Calu3 (cell line): Measurements from ENCODE around the gene HHAT. TPM values are rescaled to one million over a fixed set of nuclear protein-coding genes. Genes with fewer than 3 reads are reported as not detected.

Source experiments
- BruUV-seq: library from RNA; stranded (reverse); fragments of 400-500 nt; replicated peaks from 2 replicates; lab custom pipeline; 2021; lab: Mats Ljungman, UMichigan
- CTCF ChIA-PET: fragments of 300-600 bp; sonication (Branson Sonifier 250); formaldehyde crosslinking; loops from one replicate; lab custom pipeline; 2022; ENCODE audit warnings: antibody characterized with exemption; lab: Charles Lee
- DNase-seq: peaks from one replicate; pipeline ENCODE4 v3.0.0; 2022
- H3K27ac Mint-ChIP-seq: one replicate; pipeline ENCODE4 v1.8.0; 2022; ENCODE audit warnings: mixed read lengths; ENCODE audit not compliant: unreplicated experiment
- H3K27me3 Mint-ChIP-seq: one replicate; pipeline ENCODE4 v1.8.0; 2022; ENCODE audit warnings: mixed read lengths; ENCODE audit not compliant: unreplicated experiment
- H3K36me3 Mint-ChIP-seq: one replicate; pipeline ENCODE4 v1.8.0; 2022; ENCODE audit warnings: mild to moderate bottlenecking, moderate library complexity, mixed read lengths; ENCODE audit not compliant: insufficient read depth, unreplicated experiment
- H3K4me1 Mint-ChIP-seq: one replicate; pipeline ENCODE4 v1.8.0; 2022; ENCODE audit warnings: mild to moderate bottlenecking, low read depth, mixed read lengths; ENCODE audit not compliant: unreplicated experiment
- H3K4me3 Mint-ChIP-seq: one replicate; pipeline ENCODE4 v1.8.0; 2022; ENCODE audit warnings: mild to moderate bottlenecking, low read depth, moderate library complexity, mixed read lengths; ENCODE audit not compliant: unreplicated experiment
- H3K9me3 Mint-ChIP-seq: one replicate; pipeline ENCODE4 v1.8.0; 2022; ENCODE audit warnings: low read depth, mixed read lengths; ENCODE audit not compliant: unreplicated experiment
- intact Hi-C: fragments of 100-400 bp; cut with micrococcal nuclease; formaldehyde crosslinking; loops from one replicate; pipeline ENCODE4 v1.10.0; 2022; ENCODE audit not compliant: unreplicated experiment
- total RNA-seq: library from RNA; stranded (reverse); gene quantifications from 2 replicates; pipeline ENCODE4 v1.2.3, GENCODE V29; 2022
- TF ChIP-seq, protein P1 (sequence below): fragments of 200-600 bp; IDR thresholded peaks from one replicate; pipeline ENCODE4 v1.8.0; 2022; ENCODE audit warnings: antibody characterized with exemption; ENCODE audit not compliant: unreplicated experiment

HHAT gene
- total RNA-seq, 1 experiment from 2014 or later, result 5.8 TPM

- TF ChIP-seq, protein P1, sequence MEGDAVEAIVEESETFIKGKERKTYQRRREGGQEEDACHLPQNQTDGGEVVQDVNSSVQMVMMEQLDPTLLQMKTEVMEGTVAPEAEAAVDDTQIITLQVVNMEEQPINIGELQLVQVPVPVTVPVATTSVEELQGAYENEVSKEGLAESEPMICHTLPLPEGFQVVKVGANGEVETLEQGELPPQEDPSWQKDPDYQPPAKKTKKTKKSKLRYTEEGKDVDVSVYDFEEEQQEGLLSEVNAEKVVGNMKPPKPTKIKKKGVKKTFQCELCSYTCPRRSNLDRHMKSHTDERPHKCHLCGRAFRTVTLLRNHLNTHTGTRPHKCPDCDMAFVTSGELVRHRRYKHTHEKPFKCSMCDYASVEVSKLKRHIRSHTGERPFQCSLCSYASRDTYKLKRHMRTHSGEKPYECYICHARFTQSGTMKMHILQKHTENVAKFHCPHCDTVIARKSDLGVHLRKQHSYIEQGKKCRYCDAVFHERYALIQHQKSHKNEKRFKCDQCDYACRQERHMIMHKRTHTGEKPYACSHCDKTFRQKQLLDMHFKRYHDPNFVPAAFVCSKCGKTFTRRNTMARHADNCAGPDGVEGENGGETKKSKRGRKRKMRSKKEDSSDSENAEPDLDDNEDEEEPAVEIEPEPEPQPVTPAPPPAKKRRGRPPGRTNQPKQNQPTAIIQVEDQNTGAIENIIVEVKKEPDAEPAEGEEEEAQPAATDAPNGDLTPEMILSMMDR, result no peak
- no peak overlapping the region for H3K27ac Mint-ChIP-seq
- H3K27me3 Mint-ChIP-seq, result peaks cover 29% of the 10 kb centered on the region
- no peaks in the 10 kb centered on the region for H3K36me3 Mint-ChIP-seq
- no peak overlapping the region for H3K4me3 Mint-ChIP-seq
- intact Hi-C loops, result no loop called here
- CTCF ChIA-PET, result no interaction called here
- H3K4me1 Mint-ChIP-seq, result no peaks in the 10 kb centered on the region
- peaks cover 11% of the 10 kb centered on the region for H3K9me3 Mint-ChIP-seq
- no TSS peak for BruUV-seq
- DNase-seq, result no peak
Observed at GRCh38 chr1:210662291-210663050, 333.8 kb downstream of the HHAT start.

- no peak overlapping the region for H3K4me3 Mint-ChIP-seq
- CTCF ChIA-PET, result interaction anchor here (0.6 kb wide), 1 partner anchor 26 kb away, joined by 3 read pairs; no protein-coding TSS in a partner anchor
- H3K27ac Mint-ChIP-seq, result no peak overlapping the region
Observed at GRCh38 chr1:210663730-210664573, 335.2 kb downstream of the HHAT start.

GRCh38 chr1:210669951-210670350, 341.2 kb downstream of the HHAT start:
- no peak for DNase-seq
- CTCF ChIA-PET, result no interaction called here
- Mint-ChIP-seq H3K9me3 (peaks cover 8% of the 10 kb centered on the region), H3K4me3 (no peak overlapping the region), H3K27ac (no peak overlapping the region), H3K27me3 (no peaks in the 10 kb centered on the region), H3K36me3 (no peaks in the 10 kb centered on the region), H3K4me1 (no peaks in the 10 kb centered on the region)
- no TSS peak for BruUV-seq
- intact Hi-C loops, result no loop called here
- TF ChIP-seq, protein P1, result no peak

More at GRCh38 chr1:210663730-210664573, 335.2 kb downstream of the HHAT start:
- intact Hi-C loops, result no loop called here
- no TSS peak for BruUV-seq
- no peak for DNase-seq
- Mint-ChIP-seq H3K9me3 (peaks cover 4% of the 10 kb centered on the region), H3K36me3 (no peaks in the 10 kb centered on the region), H3K4me1 (no peaks in the 10 kb centered on the region), H3K27me3 (peaks cover 16% of the 10 kb centered on the region)
- TF ChIP-seq, protein P1, result no peak

GRCh38 chr1:210674151-210674550, 345.4 kb downstream of the HHAT start:
- CTCF ChIA-PET, result no interaction called here
- no peaks in the 10 kb centered on the region for H3K27me3 Mint-ChIP-seq
- no peaks in the 10 kb centered on the region for H3K4me1 Mint-ChIP-seq

More at GRCh38 chr1:210674151-210674550, 345.4 kb downstream of the HHAT start:
- Mint-ChIP-seq H3K9me3 (peaks cover 9% of the 10 kb centered on the region), H3K4me3 (no peak overlapping the region), H3K27ac (no peak overlapping the region), H3K36me3 (no peaks in the 10 kb centered on the region)
- DNase-seq, result no peak
- TF ChIP-seq, protein P1, result no peak
- intact Hi-C loops, result no loop called here
- BruUV-seq, result no TSS peak
